ENCODE measurements around the gene SMG9. TPM values are rescaled to one million over a fixed set of nuclear protein-coding genes. Genes with fewer than 3 reads are reported as not detected.

Gene SMG9
- polyA plus RNA-seq, 3 donors, result 1.3 to 26.1 (median 2.4) TPM

DNA sequence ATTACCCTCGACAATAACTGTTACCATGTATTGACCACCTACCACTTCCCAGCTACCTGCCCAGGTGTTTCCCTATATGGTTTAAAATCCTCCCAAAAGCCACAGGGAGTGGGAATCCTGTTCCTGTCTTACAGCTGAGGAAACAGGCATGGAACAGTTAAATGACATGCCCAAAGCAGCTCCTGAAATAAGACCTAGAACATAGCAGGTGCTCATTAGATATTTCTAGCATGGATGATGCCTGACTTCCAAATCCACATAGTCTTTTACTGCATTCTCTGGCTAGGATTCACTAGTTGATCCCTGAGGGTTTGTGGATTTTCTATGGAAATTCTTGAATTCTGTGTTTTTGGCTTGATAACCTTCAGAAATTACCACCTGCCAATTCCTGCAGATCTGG, 13.1 kb upstream of the SMG9 start:
- peaks cover 0 to 3% (median 0%) of the 10 kb centered on the region in 3 donors for H3K27me3 Mint-ChIP-seq (ENCODE audit: low read depth in 3 of 3)
- H3K9ac ChIP-seq (ENCODE audit: insufficient read depth, low read length, poor library complexity, severe bottlenecking), result no peak overlapping the region

DNA sequence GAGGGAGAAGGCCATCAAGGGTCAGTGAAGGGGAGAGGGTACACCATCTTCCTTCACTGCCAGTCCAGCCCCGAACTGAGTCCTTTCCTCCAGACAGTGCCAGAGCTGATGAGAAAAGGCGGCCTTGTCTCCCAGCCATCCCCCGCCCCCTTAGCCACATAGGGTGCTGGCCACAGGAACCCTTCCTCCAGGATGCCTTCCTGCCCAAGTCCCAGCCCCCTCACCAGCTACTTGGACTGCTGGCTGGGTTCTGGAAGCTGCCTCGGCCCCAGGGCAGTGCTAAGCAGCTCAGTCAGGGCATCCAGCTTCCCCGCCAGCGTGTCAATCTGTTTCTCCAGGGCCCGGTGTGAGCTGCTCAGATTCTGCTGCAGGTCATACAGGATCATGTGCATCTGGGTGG, 12.6 kb upstream of the SMG9 start:
- Histone ChIP-seq H3K4me3 (replicated peaks in 1 of 3; ENCODE audit: low read depth in 2 of 3, low read length in 3 of 3) (no peak overlapping the region), H3K27me3 (ENCODE audit: control insufficient read depth in 2 of 2, insufficient read depth in 2 of 2, low read length in 2 of 2) (no peaks in the 10 kb centered on the region), H3K9me3 (replicated peaks in 1 of 2; ENCODE audit: control insufficient read depth in 1 of 2, insufficient read depth in 1 of 2, low read length in 2 of 2) (no peaks in the 10 kb centered on the region), H3K27ac (ENCODE audit: low read depth in 1 of 2, low read length in 2 of 2) (peak overlapping the region; percentile 65 to 81), H3K4me2 (replicated peaks; ENCODE audit: extremely low read depth, low read length, poor library complexity, severe bottlenecking) (no peak overlapping the region), H3K9ac (ENCODE audit: insufficient read depth, low read length, poor library complexity, severe bottlenecking) (no peak overlapping the region), H3K36me3 (replicated peaks in 1 of 2; ENCODE audit: control insufficient read depth in 1 of 2, insufficient read depth in 2 of 2, low read length in 2 of 2) (peaks cover 51 to 52% of the 10 kb centered on the region in 2 donors), H4K20me1 (ENCODE audit: insufficient read depth, low read length) (no peaks in the 10 kb centered on the region), H3K79me2 (ENCODE audit: insufficient read depth, low read length) (peaks cover 35% of the 10 kb centered on the region), H3K4me1 (ENCODE audit: control insufficient read depth in 1 of 2, insufficient read depth in 2 of 2, low read length in 2 of 2) (peaks cover 80 to 84% of the 10 kb centered on the region in 2 donors), H2AFZ (ENCODE audit: insufficient read depth, low read depth, low read length, poor library complexity, severe bottlenecking) (no peak overlapping the region)
- Mint-ChIP-seq H3K27ac (peak overlapping the region; percentile 90 to 98 (median 93)), H3K9me3 (peaks cover 0 to 2% (median 0%) of the 10 kb centered on the region in 7 donors), H3K36me3 (peaks cover 45 to 70% of the 10 kb centered on the region in 2 donors), H3K4me1 (peaks cover 87% of the 10 kb centered on the region), H3K27me3 (ENCODE audit: low read depth in 3 of 3) (peaks cover 0 to 3% (median 0%) of the 10 kb centered on the region in 3 donors), H3K4me3 (no peak overlapping the region)
- no peak for DNase-seq
- TF ChIP-seq, protein P1, sequence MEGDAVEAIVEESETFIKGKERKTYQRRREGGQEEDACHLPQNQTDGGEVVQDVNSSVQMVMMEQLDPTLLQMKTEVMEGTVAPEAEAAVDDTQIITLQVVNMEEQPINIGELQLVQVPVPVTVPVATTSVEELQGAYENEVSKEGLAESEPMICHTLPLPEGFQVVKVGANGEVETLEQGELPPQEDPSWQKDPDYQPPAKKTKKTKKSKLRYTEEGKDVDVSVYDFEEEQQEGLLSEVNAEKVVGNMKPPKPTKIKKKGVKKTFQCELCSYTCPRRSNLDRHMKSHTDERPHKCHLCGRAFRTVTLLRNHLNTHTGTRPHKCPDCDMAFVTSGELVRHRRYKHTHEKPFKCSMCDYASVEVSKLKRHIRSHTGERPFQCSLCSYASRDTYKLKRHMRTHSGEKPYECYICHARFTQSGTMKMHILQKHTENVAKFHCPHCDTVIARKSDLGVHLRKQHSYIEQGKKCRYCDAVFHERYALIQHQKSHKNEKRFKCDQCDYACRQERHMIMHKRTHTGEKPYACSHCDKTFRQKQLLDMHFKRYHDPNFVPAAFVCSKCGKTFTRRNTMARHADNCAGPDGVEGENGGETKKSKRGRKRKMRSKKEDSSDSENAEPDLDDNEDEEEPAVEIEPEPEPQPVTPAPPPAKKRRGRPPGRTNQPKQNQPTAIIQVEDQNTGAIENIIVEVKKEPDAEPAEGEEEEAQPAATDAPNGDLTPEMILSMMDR (IDR thresholded peaks at IDR 0.05), result no peak
- intact Hi-C loops (cut with micrococcal nuclease), result loop anchor here in 1 of 2 donors (5.0 kb wide), 1 partner anchor 100 kb away; no protein-coding TSS in a partner anchor
- WGBS (ENCODE audit: insufficient coverage), result 92% methylated on average over 5 of the region's 7 CpGs

More for the DNA sequence above, 13.1 kb upstream of the SMG9 start:
- no peaks in the 10 kb centered on the region for H4K20me1 ChIP-seq (ENCODE audit: insufficient read depth, low read length)
- Mint-ChIP-seq H3K9me3 (peaks cover 0 to 2% (median 0%) of the 10 kb centered on the region in 7 donors), H3K36me3 (peaks cover 49 to 73% of the 10 kb centered on the region in 2 donors), H3K4me1 (peaks cover 83% of the 10 kb centered on the region), H3K4me3 (peak overlapping the region in 1 of 2 donors; percentile 56), H3K27ac (peak overlapping the region; percentile 90 to 98 (median 93))
- H2AFZ ChIP-seq (ENCODE audit: insufficient read depth, low read depth, low read length, poor library complexity, severe bottlenecking), result no peak overlapping the region
- intact Hi-C loops (cut with micrococcal nuclease), result loop anchor here in 1 of 2 donors (2.0 to 5.0 kb wide), 2 partner anchors 17 to 101 kb away; no protein-coding TSS in a partner anchor
- H3K9me3 ChIP-seq (replicated peaks in 1 of 2; ENCODE audit: control insufficient read depth in 1 of 2, insufficient read depth in 1 of 2, low read length in 2 of 2), result no peaks in the 10 kb centered on the region
- no peak for DNase-seq
- TF ChIP-seq, protein P1 (IDR thresholded peaks at IDR 0.05), result no peak
- no peaks in the 10 kb centered on the region for H3K27me3 ChIP-seq (ENCODE audit: control insufficient read depth in 2 of 2, insufficient read depth in 2 of 2, low read length in 2 of 2)
- peak overlapping the region; percentile 66 for H3K4me2 ChIP-seq (replicated peaks; ENCODE audit: extremely low read depth, low read length, poor library complexity, severe bottlenecking)
- peak overlapping the region; percentile 65 to 81 for H3K27ac ChIP-seq (ENCODE audit: low read depth in 1 of 2, low read length in 2 of 2)
- H3K36me3 ChIP-seq (replicated peaks in 1 of 2; ENCODE audit: control insufficient read depth in 1 of 2, insufficient read depth in 2 of 2, low read length in 2 of 2), result peaks cover 55 to 56% of the 10 kb centered on the region in 2 donors
- H3K4me3 ChIP-seq (replicated peaks in 1 of 3; ENCODE audit: low read depth in 2 of 3, low read length in 3 of 3), result peak overlapping the region in 1 of 3 experiments; percentile 42
- 0% methylated on average over 1 of the region's 1 CpG for WGBS (ENCODE audit: insufficient coverage)
- H3K4me1 ChIP-seq (ENCODE audit: control insufficient read depth in 1 of 2, insufficient read depth in 2 of 2, low read length in 2 of 2), result peaks cover 80 to 84% of the 10 kb centered on the region in 2 donors
- H3K79me2 ChIP-seq (ENCODE audit: insufficient read depth, low read length), result peaks cover 40% of the 10 kb centered on the region

Measured in CD14-positive monocyte (primary cell).